ENCODE measurements around the gene ADGRA3.

Gene ADGRA3

GRCh38 chr4:22345678-22346077, 170.2 kb downstream of the ADGRA3 start:
- DNase-seq, result no peak

GRCh38 chr4:22345055-22345454, 170.8 kb downstream of the ADGRA3 start:
- DNase-seq, result no peak

- DNase-seq, result no peak
Measured at GRCh38 chr4:22343606-22344005, 172.3 kb downstream of the ADGRA3 start.

GRCh38 chr4:22339491-22339890, 176.4 kb downstream of the ADGRA3 start:
- no peak for DNase-seq

- no peak for DNase-seq
Measured at GRCh38 chr4:22338796-22339195, 177.1 kb downstream of the ADGRA3 start.

All from activated effector memory CD4-positive, alpha-beta T cell treated with anti-CD3 and anti-CD28 coated beads, Interleukin-2, amount 50 U/mL, for 16 hours (primary cell).